HepG2 (cell line): Measurements from ENCODE around the gene RASSF9. TPM values are rescaled to one million over a fixed set of nuclear protein-coding genes. Genes with fewer than 3 reads are reported as not detected.

Experiments
- ATAC-seq: fragments of 200-7000 bp; cut with Tn5 transposase; 3 replicates; pipeline ENCODE4 v1.9.1; 2020; ENCODE audit warnings: mild to moderate bottlenecking, moderate library complexity
- BruUV-seq: library from RNA; stranded (reverse); fragments of 400-500 nt; replicated peaks from 2 replicates; lab custom pipeline; 2021; lab: Mats Ljungman, UMichigan
- CTCF ChIA-PET: fragments of 300-600 bp; formaldehyde crosslinking; extraction: SDS; loops from one replicate; lab custom pipeline; 2021; ENCODE audit warnings: low total read pairs, inconsistent platforms, low intra/inter-chr PET ratio; lab: Yijun Ruan, JAX
- POLR2A ChIA-PET: fragments of 350-600 bp; sonication (Branson Sonifier 250); formaldehyde crosslinking; loops from one replicate; lab custom pipeline; 2020; ENCODE audit warnings: antibody characterized with exemption, inconsistent platforms; lab: Yijun Ruan, JAX
- DNase-seq: peaks from one replicate; pipeline ENCODE4 v3.0.0-alpha.2; 2015; ENCODE audit warnings: low spot score
- FAIRE-seq: peaks from 3 replicates; lab custom pipeline; 2011; peaks lifted over from hg19 to GRCh38; lab: Jason Lieb, UNC
- H2AFZ ChIP-seq: one replicate; pipeline ENCODE4 v1.6.1; 2011; ENCODE audit warnings: low read length, inconsistent platforms
- H3K27ac ChIP-seq: fragments of 300-600 bp; 3 replicates; pipeline ENCODE4 v1.8.0; 2011; ENCODE audit warnings: mixed run types, mild to moderate bottlenecking, mixed read lengths, low read length, inconsistent platforms; ENCODE audit not compliant: insufficient read depth; ENCODE audit errors: extremely low read length
- H3K27me3 ChIP-seq, 2 experiments: fragments of 200-600 bp in 1 of 2; 2 replicates in 1 of 2; 3 replicates in 1 of 2; pipeline versions ENCODE4 v1.6.0 to v1.8.0; 2011; ENCODE audit warnings: low read length in 2 of 2, mild to moderate bottlenecking in 2 of 2, moderate library complexity in 2 of 2, inconsistent platforms in 1 of 2; ENCODE audit not compliant: insufficient read depth in 2 of 2, control insufficient read depth in 1 of 2
- H3K36me3 ChIP-seq, 2 experiments: fragments of 200-600 bp in 1 of 2; replicated peaks in 1 of 2; 2 replicates in 1 of 2; 3 replicates in 1 of 2; pipeline versions ENCODE4 v1.5.1 to v1.8.0; 2011; ENCODE audit warnings: low read length in 2 of 2, inconsistent platforms in 1 of 2; ENCODE audit not compliant: insufficient read depth in 2 of 2, control insufficient read depth in 1 of 2
- H3K4me1 ChIP-seq: 2 replicates; pipeline ENCODE4 v1.5.1; 2012; ENCODE audit warnings: low read length, inconsistent platforms; ENCODE audit not compliant: insufficient read depth
- H3K4me2 ChIP-seq: 2 replicates; pipeline ENCODE4 v1.6.0; 2011; ENCODE audit warnings: low read depth, low read length, inconsistent platforms
- H3K4me3 ChIP-seq, 3 experiments: fragments of 200-600 bp in 1 of 3; sonication (generic), shearing (Covaris generic) in 1 of 3; replicated peaks in 1 of 3; 2 replicates each; pipeline ENCODE4 v1.5.1; 2011 to 2016; ENCODE audit warnings: low read length in 3 of 3, inconsistent platforms in 2 of 3, low read depth in 2 of 3, mild to moderate bottlenecking in 2 of 3, control low read depth in 1 of 3, mixed read lengths in 1 of 3; ENCODE audit not compliant: insufficient read depth in 1 of 3
- H3K79me2 ChIP-seq: one replicate; pipeline ENCODE4 v1.6.1; 2011; ENCODE audit warnings: low read length, inconsistent platforms; ENCODE audit not compliant: insufficient read depth
- H3K9ac ChIP-seq: 2 replicates; pipeline ENCODE4 v1.6.0; 2011; ENCODE audit warnings: mild to moderate bottlenecking, low read depth, low read length, inconsistent platforms; ENCODE audit not compliant: insufficient read depth
- H3K9me3 ChIP-seq: 2 replicates; pipeline ENCODE4 v1.5.1; 2012; ENCODE audit warnings: mild to moderate bottlenecking, low read length
- H4K20me1 ChIP-seq: 2 replicates; pipeline ENCODE4 v1.6.0; 2011; ENCODE audit warnings: inconsistent platforms, mild to moderate bottlenecking, low read length, moderate library complexity; ENCODE audit not compliant: insufficient read depth
- GABPA ChIP-seq, 2 experiments: IDR thresholded peaks; 2 replicates each; pipeline ENCODE4 v1.6.1; 2011 to 2016; ENCODE audit warnings: low read depth in 2 of 2, low read length in 1 of 2, missing biosample characterization in 1 of 2, missing genetic modification characterization in 1 of 2
- HOXA3 ChIP-seq: sonication (generic); formaldehyde crosslinking; IDR thresholded peaks from 2 replicates; pipeline ENCODE4 v1.5.0; 2020; ENCODE audit warnings: missing genetic modification reagents
- ZNF160 ChIP-seq: sonication (generic); formaldehyde crosslinking; IDR thresholded peaks from 2 replicates; pipeline ENCODE4 v1.8.0; 2022; ENCODE audit warnings: mild to moderate bottlenecking, inconsistent platforms, missing genetic modification reagents
- ZNF83 ChIP-seq: sonication (generic); formaldehyde crosslinking; IDR thresholded peaks from 2 replicates; pipeline ENCODE4 v1.4.0; 2020; ENCODE audit warnings: missing genetic modification reagents, mild to moderate bottlenecking, borderline replicate concordance
- WGBS: methylation state at CpG from one replicate; pipeline ENCODE4 v1.1.6; 2017; ENCODE audit warnings: low lambda C conversion rate; 5-methylcytosine and 5-hydroxymethylcytosine counted together
- in situ Hi-C: cut with HindIII; loops from 2 replicates; pipeline ENCODE4 v1.10.0; 2017; ENCODE audit warnings: low pct_unique_long_range_greater_than_20kb; ENCODE audit not compliant: extremely low pct_ligation_motif_present
- intact Hi-C: fragments of 100-400 bp; cut with micrococcal nuclease; formaldehyde crosslinking; loops from one replicate; pipeline ENCODE4 v1.10.0; 2022; ENCODE audit not compliant: unreplicated experiment
- polyA plus RNA-seq, 8 experiments: library from polyadenylated mRNA; depleted of rRNA in 3 of 8; stranded (reverse) in 7 of 8; unstranded in 1 of 8; fragments of >200 nt; fragmentation: Illumina TruSeq in 4 of 8; extraction: Trizol in 4 of 8; gene quantifications; 2 replicates each; pipeline versions ENCODE4 v1.2.1 to v1.2.3, GENCODE V29; 2011 to 2016; ENCODE audit warnings: low read depth in 4 of 8, missing spikeins in 1 of 8, mixed read lengths in 1 of 8; ENCODE audit not compliant: insufficient read depth in 1 of 8
- total RNA-seq, 5 experiments: library from RNA; depleted of rRNA; stranded (reverse); fragments of >200 nt; fragmentation: Illumina TruSeq; extraction: Trizol; gene quantifications; 2 replicates each; pipeline ENCODE4 v1.2.3, GENCODE V29; 2016; ENCODE audit warnings: low read depth in 1 of 5
- TF ChIP-seq, protein P1 (sequence below): sonication (generic); formaldehyde crosslinking; IDR thresholded peaks from 2 replicates; pipeline ENCODE4 v1.5.1; 2020; ENCODE audit warnings: mild to moderate bottlenecking, missing genetic modification reagents, moderate library complexity
- TF ChIP-seq, protein P2 (sequence below): sonication (generic); formaldehyde crosslinking; IDR thresholded peaks from 2 replicates; pipeline ENCODE4 v1.9.0; 2021; ENCODE audit warnings: mild to moderate bottlenecking, missing genetic modification reagents

RASSF9 gene
- total and polyA plus RNA-seq, 2 of the 13 experiments (the other 11 are each of a cell fraction or from before 2014, with no cell fraction given) = not detected

DNA sequence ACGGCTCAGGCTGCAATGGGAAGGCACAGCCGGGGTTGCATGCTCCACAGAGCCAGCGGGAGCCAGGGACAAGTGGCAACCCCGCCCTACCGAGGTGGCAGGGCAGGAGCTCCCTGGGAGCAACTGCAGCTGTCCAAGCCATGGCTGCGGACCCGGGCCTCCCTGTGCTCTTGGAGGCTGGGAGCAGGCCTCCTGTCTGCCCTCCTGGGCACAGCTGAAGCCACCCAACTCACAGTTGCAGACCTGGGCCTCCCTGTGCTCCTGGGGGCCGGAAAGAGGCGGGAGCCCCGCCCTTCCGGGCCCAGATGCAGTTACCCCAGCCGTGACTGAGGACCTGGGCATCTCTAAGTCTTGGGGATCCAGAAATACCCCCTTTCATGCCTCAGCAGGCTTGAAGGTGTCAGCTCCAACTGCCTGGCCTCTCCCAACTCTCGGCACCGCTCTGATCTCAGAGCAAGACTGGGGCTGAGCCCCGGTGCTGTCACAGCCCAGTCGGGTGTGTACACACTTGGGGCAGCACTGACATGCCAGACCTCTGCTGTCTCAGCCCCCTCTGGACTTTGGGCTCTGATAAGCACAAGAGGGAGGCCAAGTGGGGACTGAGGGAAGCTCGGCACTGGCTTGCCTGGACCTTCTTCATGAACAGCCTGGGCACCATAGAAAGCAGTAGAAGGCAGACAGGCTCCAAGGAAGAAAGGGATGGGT, 7.5 kb upstream of the RASSF9 start (continued):
- TF ChIP-seq, protein P1, sequence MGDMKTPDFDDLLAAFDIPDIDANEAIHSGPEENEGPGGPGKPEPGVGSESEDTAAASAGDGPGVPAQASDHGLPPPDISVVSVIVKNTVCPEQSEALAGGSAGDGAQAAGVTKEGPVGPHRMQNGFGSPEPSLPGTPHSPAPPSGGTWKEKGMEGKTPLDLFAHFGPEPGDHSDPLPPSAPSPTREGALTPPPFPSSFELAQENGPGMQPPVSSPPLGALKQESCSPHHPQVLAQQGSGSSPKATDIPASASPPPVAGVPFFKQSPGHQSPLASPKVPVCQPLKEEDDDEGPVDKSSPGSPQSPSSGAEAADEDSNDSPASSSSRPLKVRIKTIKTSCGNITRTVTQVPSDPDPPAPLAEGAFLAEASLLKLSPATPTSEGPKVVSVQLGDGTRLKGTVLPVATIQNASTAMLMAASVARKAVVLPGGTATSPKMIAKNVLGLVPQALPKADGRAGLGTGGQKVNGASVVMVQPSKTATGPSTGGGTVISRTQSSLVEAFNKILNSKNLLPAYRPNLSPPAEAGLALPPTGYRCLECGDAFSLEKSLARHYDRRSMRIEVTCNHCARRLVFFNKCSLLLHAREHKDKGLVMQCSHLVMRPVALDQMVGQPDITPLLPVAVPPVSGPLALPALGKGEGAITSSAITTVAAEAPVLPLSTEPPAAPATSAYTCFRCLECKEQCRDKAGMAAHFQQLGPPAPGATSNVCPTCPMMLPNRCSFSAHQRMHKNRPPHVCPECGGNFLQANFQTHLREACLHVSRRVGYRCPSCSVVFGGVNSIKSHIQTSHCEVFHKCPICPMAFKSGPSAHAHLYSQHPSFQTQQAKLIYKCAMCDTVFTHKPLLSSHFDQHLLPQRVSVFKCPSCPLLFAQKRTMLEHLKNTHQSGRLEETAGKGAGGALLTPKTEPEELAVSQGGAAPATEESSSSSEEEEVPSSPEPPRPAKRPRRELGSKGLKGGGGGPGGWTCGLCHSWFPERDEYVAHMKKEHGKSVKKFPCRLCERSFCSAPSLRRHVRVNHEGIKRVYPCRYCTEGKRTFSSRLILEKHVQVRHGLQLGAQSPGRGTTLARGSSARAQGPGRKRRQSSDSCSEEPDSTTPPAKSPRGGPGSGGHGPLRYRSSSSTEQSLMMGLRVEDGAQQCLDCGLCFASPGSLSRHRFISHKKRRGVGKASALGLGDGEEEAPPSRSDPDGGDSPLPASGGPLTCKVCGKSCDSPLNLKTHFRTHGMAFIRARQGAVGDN (CRISPR knock-in tag) = peak; percentile 21; the same call in 1 of the 2 replicates
- no peak for TF ChIP-seq GABPA (IDR thresholded peaks at IDR 0.05; ENCODE audit: low read depth, low read length)
- TF ChIP-seq GABPA (CRISPR knock-in tag; IDR thresholded peaks at IDR 0.05; ENCODE audit: low read depth) = peak; percentile 24; the same call in 1 of the 2 replicates
- TF ChIP-seq HOXA3 (CRISPR knock-in tag) = no peak
- TF ChIP-seq ZNF83 = no peak

DNA sequence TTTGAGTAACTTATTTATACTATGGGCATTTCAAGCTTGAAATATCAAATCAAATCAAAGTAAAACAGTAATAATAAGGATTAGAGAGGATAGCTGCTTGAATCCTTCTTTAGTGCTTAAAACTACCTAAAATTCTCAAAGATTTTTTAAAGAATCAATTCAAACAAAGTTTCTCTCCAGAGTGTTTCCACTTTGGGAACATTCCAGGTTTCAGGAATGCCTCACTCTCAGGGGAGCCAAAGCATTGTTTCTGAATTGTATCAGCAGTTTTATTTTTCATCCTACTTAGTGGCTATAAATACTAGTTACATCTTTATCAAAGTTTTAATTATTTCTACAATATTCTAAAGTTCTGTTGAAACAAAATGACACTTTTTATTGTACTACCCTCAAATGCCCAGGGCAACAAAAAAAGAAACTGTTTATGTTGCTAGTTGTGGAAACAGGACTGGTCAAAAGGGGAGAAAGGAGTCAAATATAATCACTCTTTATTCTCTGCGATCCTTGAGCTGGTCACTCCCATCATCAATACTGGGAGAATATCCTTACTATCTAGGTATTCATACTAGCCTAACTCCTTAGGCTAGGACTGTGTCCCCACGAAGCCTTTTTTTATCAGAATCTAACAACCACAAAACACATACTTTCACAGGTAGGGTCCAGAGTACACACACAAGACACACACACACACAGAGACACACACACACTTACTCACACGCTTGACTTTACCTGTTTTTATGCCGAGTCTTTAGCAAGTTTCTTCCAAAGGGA, 598 bp downstream of the RASSF9 start:
- POLR2A ChIA-PET = interaction anchor here (1.4 kb wide), 1 partner anchor 14 kb away, joined by 5 read pairs; no protein-coding TSS in a partner anchor
- H3K27ac ChIP-seq = no peak overlapping the region

More for the DNA sequence above, 598 bp downstream of the RASSF9 start:
- H3K4me3 ChIP-seq = peak overlapping the region in 1 of 3 experiments; percentile 31; a peak in 1 of 6 replicates
- 0% methylated on average over 4 of the region's 4 CpGs for WGBS
- peak overlapping the region; percentile 55 for H3K4me2 ChIP-seq
- FAIRE-seq = no peak
- peaks cover 18% of the 10 kb centered on the region for H3K4me1 ChIP-seq
- no peak overlapping the region for H2AFZ ChIP-seq
- no peaks in the 10 kb centered on the region for H3K36me3 ChIP-seq
- CTCF ChIA-PET = no interaction called here
- TF ChIP-seq, protein P2, sequence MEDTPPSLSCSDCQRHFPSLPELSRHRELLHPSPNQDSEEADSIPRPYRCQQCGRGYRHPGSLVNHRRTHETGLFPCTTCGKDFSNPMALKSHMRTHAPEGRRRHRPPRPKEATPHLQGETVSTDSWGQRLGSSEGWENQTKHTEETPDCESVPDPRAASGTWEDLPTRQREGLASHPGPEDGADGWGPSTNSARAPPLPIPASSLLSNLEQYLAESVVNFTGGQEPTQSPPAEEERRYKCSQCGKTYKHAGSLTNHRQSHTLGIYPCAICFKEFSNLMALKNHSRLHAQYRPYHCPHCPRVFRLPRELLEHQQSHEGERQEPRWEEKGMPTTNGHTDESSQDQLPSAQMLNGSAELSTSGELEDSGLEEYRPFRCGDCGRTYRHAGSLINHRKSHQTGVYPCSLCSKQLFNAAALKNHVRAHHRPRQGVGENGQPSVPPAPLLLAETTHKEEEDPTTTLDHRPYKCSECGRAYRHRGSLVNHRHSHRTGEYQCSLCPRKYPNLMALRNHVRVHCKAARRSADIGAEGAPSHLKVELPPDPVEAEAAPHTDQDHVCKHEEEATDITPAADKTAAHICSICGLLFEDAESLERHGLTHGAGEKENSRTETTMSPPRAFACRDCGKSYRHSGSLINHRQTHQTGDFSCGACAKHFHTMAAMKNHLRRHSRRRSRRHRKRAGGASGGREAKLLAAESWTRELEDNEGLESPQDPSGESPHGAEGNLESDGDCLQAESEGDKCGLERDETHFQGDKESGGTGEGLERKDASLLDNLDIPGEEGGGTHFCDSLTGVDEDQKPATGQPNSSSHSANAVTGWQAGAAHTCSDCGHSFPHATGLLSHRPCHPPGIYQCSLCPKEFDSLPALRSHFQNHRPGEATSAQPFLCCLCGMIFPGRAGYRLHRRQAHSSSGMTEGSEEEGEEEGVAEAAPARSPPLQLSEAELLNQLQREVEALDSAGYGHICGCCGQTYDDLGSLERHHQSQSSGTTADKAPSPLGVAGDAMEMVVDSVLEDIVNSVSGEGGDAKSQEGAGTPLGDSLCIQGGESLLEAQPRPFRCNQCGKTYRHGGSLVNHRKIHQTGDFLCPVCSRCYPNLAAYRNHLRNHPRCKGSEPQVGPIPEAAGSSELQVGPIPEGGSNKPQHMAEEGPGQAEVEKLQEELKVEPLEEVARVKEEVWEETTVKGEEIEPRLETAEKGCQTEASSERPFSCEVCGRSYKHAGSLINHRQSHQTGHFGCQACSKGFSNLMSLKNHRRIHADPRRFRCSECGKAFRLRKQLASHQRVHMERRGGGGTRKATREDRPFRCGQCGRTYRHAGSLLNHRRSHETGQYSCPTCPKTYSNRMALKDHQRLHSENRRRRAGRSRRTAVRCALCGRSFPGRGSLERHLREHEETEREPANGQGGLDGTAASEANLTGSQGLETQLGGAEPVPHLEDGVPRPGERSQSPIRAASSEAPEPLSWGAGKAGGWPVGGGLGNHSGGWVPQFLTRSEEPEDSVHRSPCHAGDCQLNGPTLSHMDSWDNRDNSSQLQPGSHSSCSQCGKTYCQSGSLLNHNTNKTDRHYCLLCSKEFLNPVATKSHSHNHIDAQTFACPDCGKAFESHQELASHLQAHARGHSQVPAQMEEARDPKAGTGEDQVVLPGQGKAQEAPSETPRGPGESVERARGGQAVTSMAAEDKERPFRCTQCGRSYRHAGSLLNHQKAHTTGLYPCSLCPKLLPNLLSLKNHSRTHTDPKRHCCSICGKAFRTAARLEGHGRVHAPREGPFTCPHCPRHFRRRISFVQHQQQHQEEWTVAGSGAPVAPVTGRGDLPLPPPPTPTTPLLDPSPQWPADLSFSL = peak; percentile 80
- TF ChIP-seq ZNF160 (CRISPR knock-in tag) = no peak
- in situ Hi-C loops (no loop called here), intact Hi-C loops (no loop called here)
- H3K9me3 ChIP-seq = no peaks in the 10 kb centered on the region
- H4K20me1 ChIP-seq = no peaks in the 10 kb centered on the region
- H3K9ac ChIP-seq = no peak overlapping the region
- BruUV-seq = no TSS peak
- H3K79me2 ChIP-seq = no peaks in the 10 kb centered on the region
- peak; percentile 62 for ATAC-seq
- peak; percentile 2 for DNase-seq
- no peaks in the 10 kb centered on the region; a peak in 1 of 5 replicates for H3K27me3 ChIP-seq
